NCI-H345 treated with DMSO at 0.1 percent for 48 hours (cell line): Measurements from ENCODE around the gene NT5DC2.

Experiments used
- DNase-seq: peaks from one replicate; lab custom pipeline; 2025; ENCODE audit not compliant: unreplicated experiment; lab: John Stamatoyannopoulos, UW

Gene NT5DC2

GRCh38 chr3:52512727-52513126 is 20.9 kb downstream of the NT5DC2 start:
- DNase-seq, result no peak

- DNase-seq, result no peak
These were observed 21.6 kb downstream of the NT5DC2 start for GRCh38 chr3:52512105-52512504.

- DNase-seq, result no peak
These were observed 22.1 kb downstream of the NT5DC2 start for GRCh38 chr3:52511509-52511908.

GRCh38 chr3:52509753-52510328 is 23.8 kb downstream of the NT5DC2 start:
- DNase-seq, result no peak

GRCh38 chr3:52507359-52507758 is 26.3 kb downstream of the NT5DC2 start:
- no peak for DNase-seq

- no peak for DNase-seq
These were observed 27.2 kb downstream of the NT5DC2 start for GRCh38 chr3:52506266-52506966.

- DNase-seq, result no peak
These were observed 28.7 kb downstream of the NT5DC2 start for GRCh38 chr3:52504977-52505376.

- DNase-seq, result no peak
These were observed 29.8 kb downstream of the NT5DC2 start for GRCh38 chr3:52503788-52504424.

- no peak for DNase-seq
These were observed 30.8 kb downstream of the NT5DC2 start for GRCh38 chr3:52502808-52503350.

- no peak for DNase-seq
These were observed 31.7 kb downstream of the NT5DC2 start for GRCh38 chr3:52502001-52502400.

- DNase-seq, result no peak
These were observed 32.6 kb downstream of the NT5DC2 start for GRCh38 chr3:52501046-52501445.

GRCh38 chr3:52498137-52499054 is 35.3 kb downstream of the NT5DC2 start:
- DNase-seq, result no peak

GRCh38 chr3:52495777-52496602 is 37.7 kb downstream of the NT5DC2 start:
- DNase-seq, result no peak

- no peak for DNase-seq
These were observed 38.7 kb downstream of the NT5DC2 start, which contains the start of gene STAB1 for GRCh38 chr3:52494886-52495495. STAB1 (plus strand) TSS chr3:52495338; CDS start chr3:52495414, 76 bp downstream.

- no peak for DNase-seq
These were observed 39.2 kb downstream of the NT5DC2 start for GRCh38 chr3:52494445-52494844.

- DNase-seq, result no peak
These were observed 40.2 kb downstream of the NT5DC2 start for GRCh38 chr3:52493232-52494017.

- DNase-seq, result no peak
These were observed 41.6 kb downstream of the NT5DC2 start for GRCh38 chr3:52492059-52492458.

GRCh38 chr3:52490939-52491526 is 42.6 kb downstream of the NT5DC2 start:
- DNase-seq, result no peak
